BLaER1 treated with 17β-estradiol and CSF1 and Interleukin-3, amounts not matched to agents 10 nM and 100 nM (cell line): Measurements from ENCODE around the gene MTCL1.
A peak's percentile ranks its signal among the peaks of the same experiment; 100 is the strongest.

Experiments
- H3K27ac ChIP-seq, 11 experiments: shearing (Covaris generic); formaldehyde crosslinking; 2 replicates each; pipeline ENCODE4 v1.8.1; 2022
- H3K27me3 ChIP-seq, 11 experiments: shearing (Covaris generic); formaldehyde crosslinking; 2 replicates each; pipeline ENCODE4 v1.8.1; 2022
- H3K36me3 ChIP-seq, 11 experiments: shearing (Covaris generic); formaldehyde crosslinking; 2 replicates each; pipeline ENCODE4 v1.8.1; 2022
- H3K4me1 ChIP-seq, 10 experiments: shearing (Covaris generic); formaldehyde crosslinking; 2 replicates each; pipeline ENCODE4 v1.8.1; 2022
- H3K4me2 ChIP-seq, 11 experiments: shearing (Covaris generic); formaldehyde crosslinking; 2 replicates each; pipeline ENCODE4 v1.8.1; 2022
- H3K4me3 ChIP-seq, 10 experiments: shearing (Covaris generic); formaldehyde crosslinking; 2 replicates each; pipeline ENCODE4 v1.8.1; 2022
- H3K9ac ChIP-seq, 11 experiments: shearing (Covaris generic); formaldehyde crosslinking; 2 replicates each; pipeline ENCODE4 v1.8.1; 2022
- H3K9me3 ChIP-seq, 11 experiments: shearing (Covaris generic); formaldehyde crosslinking; replicated peaks in 1 of 11; 2 replicates each; pipeline ENCODE4 v1.8.1; 2022
- H4K20me1 ChIP-seq, 11 experiments: shearing (Covaris generic); formaldehyde crosslinking; 2 replicates each; pipeline ENCODE4 v1.8.1; 2022
- Cebpa-rat ChIP-seq, 11 experiments: shearing (Covaris generic); IDR thresholded peaks; 2 replicates each; pipeline ENCODE4 v1.8.1; 2022

MTCL1 gene

DNA sequence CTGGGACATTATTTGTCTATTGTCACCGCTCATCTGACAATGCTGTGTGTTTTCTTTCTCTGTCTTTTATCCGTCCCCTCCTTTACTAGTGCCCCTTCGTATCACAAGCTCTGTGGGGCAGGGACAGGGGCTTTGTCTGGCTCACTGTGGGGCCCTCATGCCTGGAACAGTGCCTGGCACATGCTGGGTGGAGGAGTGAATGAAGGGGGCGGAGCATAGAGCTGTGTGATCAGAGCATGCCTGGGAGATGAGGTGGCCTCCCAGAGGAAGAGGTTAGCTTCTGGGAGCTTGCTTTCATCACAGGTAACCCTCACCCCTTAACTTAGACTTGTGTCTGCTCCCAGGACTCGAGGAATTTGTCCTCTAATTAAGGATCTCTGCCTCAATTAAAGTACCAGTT lies 16.4 kb downstream of the MTCL1 start:
- H3K4me1 ChIP-seq = peaks cover 0 to 19% (median 6%) of the 10 kb centered on the region in 10 experiments; a peak in 6 of 20 replicates
- H3K27ac ChIP-seq = no peak overlapping the region

DNA sequence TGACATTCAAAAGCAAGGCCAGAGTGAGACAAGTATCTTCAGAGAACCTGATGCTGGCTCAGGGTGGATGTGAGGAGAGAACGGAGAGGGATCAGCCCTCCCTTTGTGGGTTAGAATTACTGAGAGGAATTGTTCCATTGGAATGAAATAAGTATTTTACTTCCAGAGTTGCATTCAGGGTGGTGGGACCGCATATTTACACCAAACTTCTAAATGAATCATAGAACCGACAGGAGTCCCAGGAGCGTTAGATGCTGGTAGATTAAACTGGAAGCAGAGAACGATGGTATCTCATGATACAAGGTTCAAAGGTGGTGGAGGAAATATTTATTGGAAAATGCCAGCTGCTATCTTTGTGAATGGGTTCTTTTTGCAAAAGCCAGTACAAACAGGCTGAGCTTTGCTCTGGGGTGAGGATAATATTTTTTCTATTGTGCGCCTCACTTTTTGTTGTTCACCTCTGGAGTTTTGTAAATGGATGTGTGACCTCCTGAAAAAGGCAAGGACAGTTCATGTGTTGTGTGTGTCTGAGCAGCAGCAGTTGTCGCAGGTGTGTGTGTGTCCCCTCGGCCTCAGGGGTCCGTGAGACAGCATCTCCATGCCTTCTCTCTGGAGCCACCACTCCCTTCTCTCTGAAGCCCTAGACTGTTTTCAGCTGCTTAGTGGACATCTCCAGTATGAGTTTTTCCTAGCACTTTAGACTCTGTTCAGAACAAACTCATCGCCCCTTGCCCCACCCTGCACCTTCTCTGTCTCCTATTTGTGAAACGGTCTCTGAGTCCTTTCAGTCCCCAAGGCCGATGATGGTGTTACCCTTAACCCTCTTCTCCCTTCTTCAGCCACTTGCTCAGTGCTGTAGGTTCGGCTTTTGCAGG lies 17.8 kb downstream of the MTCL1 start:
- Histone ChIP-seq H3K9ac (no peak overlapping the region; a peak in 1 of 22 replicates), H3K27ac (0 out of 22 replicates have a peak overlapping the region, but pooled peaks of 1 of the 11 experiments have one; percentile 3), H3K27me3 (no peaks in the 10 kb centered on the region), H3K4me3 (no peak overlapping the region), H4K20me1 (peaks cover 0 to 29% (median 0%) of the 10 kb centered on the region in 11 experiments; a peak in 4 of 22 replicates), H3K36me3 (peaks cover 0 to 93% (median 89%) of the 10 kb centered on the region in 11 experiments; a peak in 18 of 22 replicates), H3K4me1 (peaks cover 0 to 9% (median 0%) of the 10 kb centered on the region in 10 experiments; a peak in 4 of 20 replicates), H3K4me2 (no peak overlapping the region), H3K9me3 (peaks cover 4 to 16% (median 8%) of the 10 kb centered on the region in 11 experiments; a peak in 16 of 22 replicates)
- TF ChIP-seq Cebpa-rat (IDR thresholded peaks at IDR 0.05) = no peak

More for the DNA sequence above, 16.4 kb downstream of the MTCL1 start:
- Histone ChIP-seq H4K20me1 (peaks cover 0 to 43% (median 0%) of the 10 kb centered on the region in 11 experiments; a peak in 6 of 22 replicates), H3K36me3 (peaks cover 0 to 100% (median 89%) of the 10 kb centered on the region in 11 experiments; a peak in 18 of 22 replicates), H3K4me2 (no peak overlapping the region), H3K4me3 (no peak overlapping the region), H3K27me3 (no peaks in the 10 kb centered on the region), H3K9ac (no peak overlapping the region), H3K9me3 (peaks cover 1 to 16% (median 6%) of the 10 kb centered on the region in 11 experiments; a peak in 16 of 22 replicates)
- no peak for TF ChIP-seq Cebpa-rat (IDR thresholded peaks at IDR 0.05)

DNA sequence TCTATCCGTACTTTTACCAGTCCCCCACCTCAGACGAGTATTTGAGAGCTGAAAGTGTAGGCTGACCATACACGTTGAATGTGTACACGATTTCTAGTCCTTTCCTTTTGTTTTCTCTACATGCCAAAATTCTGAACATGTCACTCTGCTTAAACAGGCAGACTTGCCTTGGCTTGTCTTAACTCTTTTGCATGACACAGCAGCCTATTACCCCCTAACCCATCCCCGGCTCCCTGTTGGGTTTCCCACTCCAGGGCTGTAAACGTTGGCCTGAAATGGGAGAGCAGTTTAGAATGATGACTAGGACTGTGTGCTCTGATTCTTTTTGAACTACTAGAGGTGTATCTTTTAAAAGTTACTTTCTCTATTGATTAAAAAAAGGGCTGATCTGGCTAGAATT lies 19.1 kb downstream of the MTCL1 start:
- Histone ChIP-seq H3K27me3 (no peaks in the 10 kb centered on the region), H3K36me3 (peaks cover 0 to 93% (median 82%) of the 10 kb centered on the region in 11 experiments; a peak in 18 of 22 replicates), H4K20me1 (peaks cover 0 to 17% (median 0%) of the 10 kb centered on the region in 11 experiments; a peak in 3 of 22 replicates), H3K4me3 (no peak overlapping the region), H3K4me2 (no peak overlapping the region), H3K9me3 (peaks cover 4 to 16% (median 8%) of the 10 kb centered on the region in 11 experiments; a peak in 16 of 22 replicates), H3K9ac (no peak overlapping the region), H3K4me1 (peaks cover 0 to 5% (median 0%) of the 10 kb centered on the region in 10 experiments; a peak in 2 of 20 replicates), H3K27ac (peak overlapping the region in 2 of 11 experiments; percentile 43 to 46; a peak in 3 of 22 replicates)
- TF ChIP-seq Cebpa-rat (IDR thresholded peaks at IDR 0.05) = no peak

DNA sequence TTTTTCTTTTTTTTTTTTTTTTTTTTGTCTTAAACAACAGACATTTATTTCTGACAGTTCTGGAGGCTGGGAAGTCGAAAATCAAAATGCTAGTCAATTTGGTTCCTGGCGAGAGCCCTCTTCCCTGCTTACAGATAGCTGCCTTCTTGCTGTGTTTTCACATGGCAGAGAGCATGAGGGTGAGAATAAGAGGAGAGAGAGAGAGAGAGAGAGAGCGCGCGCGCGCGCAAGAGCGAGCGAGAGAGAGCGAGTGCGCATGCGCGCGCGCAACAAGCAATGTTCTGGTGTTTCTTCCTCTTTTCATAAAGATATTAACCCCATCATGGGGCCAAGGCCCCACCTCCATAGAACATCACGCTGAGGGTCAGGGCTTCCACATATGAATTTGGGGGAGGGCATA lies 20.9 kb downstream of the MTCL1 start:
- no peak for TF ChIP-seq Cebpa-rat (IDR thresholded peaks at IDR 0.05)
- Histone ChIP-seq H3K4me1 (peaks cover 10 to 18% (median 11%) of the 10 kb centered on the region in 10 experiments; a peak in 18 of 20 replicates), H3K4me3 (no peak overlapping the region), H4K20me1 (peaks cover 0 to under 1% (median 0%) of the 10 kb centered on the region in 11 experiments; a peak in 2 of 22 replicates), H3K4me2 (no peak overlapping the region), H3K9ac (no peak overlapping the region), H3K27ac (no peak overlapping the region), H3K36me3 (peaks cover 0 to 93% (median 69%) of the 10 kb centered on the region in 11 experiments; a peak in 17 of 22 replicates), H3K27me3 (no peaks in the 10 kb centered on the region), H3K9me3 (peaks cover 4 to 16% (median 8%) of the 10 kb centered on the region in 11 experiments; a peak in 16 of 22 replicates)

DNA sequence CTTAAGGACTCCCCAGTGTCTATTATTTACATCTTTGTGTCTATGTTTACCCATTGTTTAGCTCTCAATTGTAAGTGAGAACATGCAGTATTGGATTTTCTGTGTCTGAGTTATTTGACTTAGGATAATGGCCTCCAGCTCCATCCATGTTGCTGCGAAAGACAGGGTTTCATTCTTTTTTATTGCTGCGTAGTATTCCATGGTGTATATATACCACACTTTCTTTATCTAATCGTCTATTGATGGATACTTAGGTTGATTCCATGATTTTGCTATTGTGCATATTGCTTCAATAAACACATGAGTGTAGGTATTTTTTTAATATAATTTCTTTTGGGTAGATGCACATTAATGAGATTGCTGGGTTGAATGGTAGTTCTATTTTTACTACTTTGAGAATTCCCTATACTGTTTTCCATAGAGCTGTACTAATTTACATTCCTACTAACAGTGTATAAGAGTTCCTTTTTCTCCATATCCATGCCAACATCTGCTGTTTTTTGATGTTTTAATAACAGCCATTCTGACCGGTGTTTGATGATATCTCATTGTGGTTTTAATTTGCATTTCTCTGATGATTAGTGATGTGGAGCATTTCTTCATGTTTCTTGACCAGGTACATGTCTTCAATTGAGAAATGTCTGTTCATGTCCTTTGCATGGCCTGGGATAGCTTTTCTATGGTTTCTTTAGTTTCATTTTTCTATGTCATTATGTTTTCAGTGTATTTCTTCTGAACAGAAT lies 21.8 kb downstream of the MTCL1 start:
- 0 out of 22 replicates have a peak overlapping the region, but pooled peaks of 1 of the 11 experiments have one; percentile 1 for H3K4me2 ChIP-seq
- no peaks in the 10 kb centered on the region for H3K27me3 ChIP-seq
- H3K9me3 ChIP-seq = peaks cover 4 to 15% (median 8%) of the 10 kb centered on the region in 11 experiments; a peak in 16 of 22 replicates
- TF ChIP-seq Cebpa-rat (IDR thresholded peaks at IDR 0.05) = no peak
- no peak overlapping the region for H3K27ac ChIP-seq
- H3K36me3 ChIP-seq = peaks cover 0 to 93% (median 63%) of the 10 kb centered on the region in 11 experiments; a peak in 16 of 22 replicates
- no peaks in the 10 kb centered on the region; a peak in 1 of 22 replicates for H4K20me1 ChIP-seq
- H3K4me1 ChIP-seq = peaks cover 10 to 18% (median 11%) of the 10 kb centered on the region in 10 experiments; a peak in 18 of 20 replicates
- no peak overlapping the region for H3K4me3 ChIP-seq
- no peak overlapping the region for H3K9ac ChIP-seq

DNA sequence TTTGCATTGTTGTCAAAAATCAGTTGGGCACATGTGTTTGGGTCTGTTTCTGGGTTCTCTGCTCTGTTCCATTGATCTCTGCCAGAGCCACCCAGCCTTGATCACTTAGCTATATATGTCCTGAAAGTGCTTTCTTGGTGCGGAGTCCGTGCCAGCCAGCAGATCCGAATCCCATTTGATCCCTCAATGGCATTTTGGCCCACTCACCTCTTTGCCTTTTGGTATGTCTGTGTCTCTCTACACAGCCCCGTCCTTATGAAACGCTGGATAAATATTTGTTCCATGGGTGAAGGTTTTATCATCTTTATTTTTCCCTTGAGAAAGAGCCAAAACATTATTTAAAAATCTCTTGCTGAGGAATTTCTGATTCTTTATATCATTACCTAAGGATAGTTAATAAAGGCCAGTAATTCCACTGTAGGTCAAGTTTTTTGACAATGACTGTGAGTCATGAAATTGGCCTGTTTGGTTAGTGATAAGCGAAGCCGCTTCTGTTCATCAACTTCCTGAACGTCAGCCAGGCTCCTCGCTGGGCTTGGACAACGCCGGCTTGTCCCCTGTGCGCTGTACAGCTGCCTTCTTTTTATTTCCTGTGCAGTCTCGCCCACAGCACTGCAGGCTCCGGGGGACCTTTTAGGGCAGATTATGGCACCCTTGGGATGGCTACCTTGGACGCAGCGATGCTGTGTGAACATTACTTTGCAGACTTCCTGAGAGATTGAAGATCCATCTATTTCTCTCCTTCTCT lies 24.9 kb downstream of the MTCL1 start:
- peak overlapping the region; percentile 2 to 60 (median 36); a peak in 16 of 22 replicates for H3K4me2 ChIP-seq
- peaks cover 11 to 37% (median 26%) of the 10 kb centered on the region in 10 experiments for H3K4me1 ChIP-seq
- no peak overlapping the region for H3K4me3 ChIP-seq
- peaks cover 4 to 16% (median 8%) of the 10 kb centered on the region in 11 experiments; a peak in 15 of 22 replicates for H3K9me3 ChIP-seq
- TF ChIP-seq Cebpa-rat (IDR thresholded peaks at IDR 0.05) = no peak
- peaks cover 0 to 20% (median 0%) of the 10 kb centered on the region in 11 experiments; a peak in 3 of 22 replicates for H4K20me1 ChIP-seq
- peaks cover 0 to 93% (median 60%) of the 10 kb centered on the region in 11 experiments; a peak in 17 of 22 replicates for H3K36me3 ChIP-seq
- peak overlapping the region in 5 of 11 experiments; percentile 0 to 57 (median 34); a peak in 3 of 22 replicates for H3K27ac ChIP-seq
- H3K27me3 ChIP-seq = no peaks in the 10 kb centered on the region
- H3K9ac ChIP-seq = 0 out of 22 replicates have a peak overlapping the region, but pooled peaks of 1 of the 11 experiments have one; percentile 20

DNA sequence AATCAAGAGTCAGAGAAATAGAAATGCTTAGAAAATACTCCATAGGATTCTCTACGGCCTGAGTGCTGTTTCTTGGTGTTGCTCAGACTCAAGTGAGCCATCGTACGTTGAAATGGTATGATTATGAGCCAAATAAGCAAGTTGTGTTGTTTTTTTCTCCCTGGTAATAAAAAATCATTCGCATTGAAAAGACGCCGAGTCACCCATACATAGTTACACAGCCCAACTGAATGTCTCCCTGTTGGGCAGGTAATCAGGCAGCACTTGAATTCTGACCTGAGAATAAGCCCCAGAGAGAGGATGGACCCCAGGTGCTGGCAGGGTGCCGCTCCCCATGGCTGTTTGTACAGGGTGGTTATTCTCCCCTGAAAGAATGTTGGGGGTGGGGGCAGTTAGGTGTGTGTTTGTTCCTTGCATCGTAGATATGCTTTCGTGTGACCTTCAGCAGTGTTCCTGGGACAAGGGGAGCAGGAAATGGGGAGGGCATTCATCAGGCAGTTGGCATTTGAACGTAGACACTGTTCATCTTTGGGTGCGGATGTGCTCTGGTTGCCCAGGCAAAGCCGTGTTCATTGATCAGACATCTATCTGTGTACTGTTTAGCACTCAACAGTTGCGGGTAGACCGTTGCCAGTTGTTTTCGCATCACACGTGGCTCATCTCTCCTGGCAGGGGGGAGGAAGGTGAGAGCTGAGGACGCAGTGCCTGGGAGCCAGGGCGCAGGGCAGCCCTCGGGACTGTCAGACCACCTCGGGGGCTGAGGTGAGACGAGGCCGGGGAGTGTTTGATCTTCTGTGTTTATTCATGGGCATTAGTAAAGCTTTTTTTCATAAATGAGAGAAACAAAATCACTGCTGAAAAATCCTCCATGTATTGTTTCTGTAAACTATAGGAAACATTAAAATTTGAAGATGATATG lies 27.3 kb downstream of the MTCL1 start:
- H3K27ac ChIP-seq = peak overlapping the region in 4 of 11 experiments; percentile 2 to 58 (median 36); a peak in 8 of 22 replicates
- H3K27me3 ChIP-seq = no peaks in the 10 kb centered on the region
- peaks cover 0 to 28% (median 0%) of the 10 kb centered on the region in 11 experiments; a peak in 3 of 22 replicates for H4K20me1 ChIP-seq
- H3K36me3 ChIP-seq = peaks cover 0 to 96% (median 58%) of the 10 kb centered on the region in 11 experiments; a peak in 18 of 22 replicates
- no peak for TF ChIP-seq Cebpa-rat (IDR thresholded peaks at IDR 0.05)
- no peak overlapping the region for H3K4me2 ChIP-seq
- peaks cover 0 to 22% (median 5%) of the 10 kb centered on the region in 11 experiments; a peak in 10 of 22 replicates for H3K9me3 ChIP-seq
- no peak overlapping the region for H3K9ac ChIP-seq
- H3K4me3 ChIP-seq = no peak overlapping the region
- peaks cover 11 to 48% (median 32%) of the 10 kb centered on the region in 10 experiments for H3K4me1 ChIP-seq
